ENCODE measurements around the gene RORC. TPM values are rescaled to one million over a fixed set of nuclear protein-coding genes. Genes with fewer than 3 reads are reported as not detected.

The RORC gene
- total RNA-seq, 1 experiment from 2014 or later = 1.3 TPM

GRCh38 chr1:151867765-151868411 is 36.3 kb upstream of the RORC start:
- ChIA-PET CTCF (no interaction called here), RAD21 (ENCODE audit: low non-redundant PET in 1 of 2, low total read pairs in 2 of 2, uncharacterized antibody in 2 of 2, unreplicated experiment in 2 of 2) (no interaction called here), POLR2A (no interaction called here)
- intact Hi-C loops (cut with micrococcal nuclease) = no loop called here
- Histone ChIP-seq H3K79me2 (ENCODE audit: insufficient read depth, low read length) (no peaks in the 10 kb centered on the region), H2AFZ (ENCODE audit: low read depth, low read length, poor library complexity, severe bottlenecking) (no peak overlapping the region), H3K4me3 (replicated peaks in 1 of 2; ENCODE audit: low read depth in 1 of 2, low read length in 2 of 2) (no peak overlapping the region), H3K4me2 (ENCODE audit: low read length) (no peak overlapping the region), H3K36me3 (ENCODE audit: control insufficient read depth in 1 of 2, insufficient read depth in 2 of 2, low read length in 2 of 2) (no peaks in the 10 kb centered on the region), H3K9me2 (ENCODE audit: insufficient read depth) (no peaks in the 10 kb centered on the region), H4K20me1 (ENCODE audit: insufficient read depth) (no peaks in the 10 kb centered on the region), H3K4me1 (ENCODE audit: control insufficient read depth in 1 of 2, insufficient read depth in 2 of 2, low read length in 2 of 2) (peaks cover 0 to 3% of the 10 kb centered on the region in 2 experiments; a peak in 1 of 4 replicates), H3K27me3 (ENCODE audit: insufficient read depth, low read length) (no peaks in the 10 kb centered on the region), H3K9me3 (ENCODE audit: control insufficient read depth in 1 of 2, insufficient read depth in 1 of 2, low read depth in 1 of 2, low read length in 2 of 2) (no peaks in the 10 kb centered on the region), H3K27ac (ENCODE audit: low read depth, low read length) (no peak overlapping the region), H3K9ac (ENCODE audit: low read length) (no peak overlapping the region)
- ATAC-seq (no peak), DNase-seq (ENCODE audit: low read depth, low spot score) (no peak)
- no TSS peak for BruUV-seq (replicated peaks)
- TF ChIP-seq ZFX (IDR thresholded peaks at IDR 0.05) (no peak), SP1 (IDR thresholded peaks at IDR 0.05; ENCODE audit: low read depth) (no peak), CEBPB (IDR thresholded peaks at IDR 0.05; ENCODE audit: low read depth) (no peak), EGR1 (IDR thresholded peaks at IDR 0.05; ENCODE audit: low read depth) (no peak), RAD21 (IDR thresholded peaks at IDR 0.05; ENCODE audit: low read depth) (no peak), JUND (IDR thresholded peaks at IDR 0.05) (no peak), SRF (IDR thresholded peaks at IDR 0.05; ENCODE audit: low read depth) (no peak), CTCF (IDR thresholded peaks at IDR 0.05 in 2 of 3, conservative IDR thresholded peaks at IDR 0.05 in 1 of 3; ENCODE audit: borderline replicate concordance in 1 of 3, insufficient read depth in 1 of 3, low read depth in 2 of 3, low read length in 2 of 3) (no peak), SIN3A (IDR thresholded peaks at IDR 0.05; ENCODE audit: low read depth) (no peak)
- TF ChIP-seq, protein P1, sequence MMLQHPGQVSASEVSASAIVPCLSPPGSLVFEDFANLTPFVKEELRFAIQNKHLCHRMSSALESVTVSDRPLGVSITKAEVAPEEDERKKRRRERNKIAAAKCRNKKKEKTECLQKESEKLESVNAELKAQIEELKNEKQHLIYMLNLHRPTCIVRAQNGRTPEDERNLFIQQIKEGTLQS (IDR thresholded peaks at IDR 0.05) = no peak
- TF ChIP-seq, protein P2, sequence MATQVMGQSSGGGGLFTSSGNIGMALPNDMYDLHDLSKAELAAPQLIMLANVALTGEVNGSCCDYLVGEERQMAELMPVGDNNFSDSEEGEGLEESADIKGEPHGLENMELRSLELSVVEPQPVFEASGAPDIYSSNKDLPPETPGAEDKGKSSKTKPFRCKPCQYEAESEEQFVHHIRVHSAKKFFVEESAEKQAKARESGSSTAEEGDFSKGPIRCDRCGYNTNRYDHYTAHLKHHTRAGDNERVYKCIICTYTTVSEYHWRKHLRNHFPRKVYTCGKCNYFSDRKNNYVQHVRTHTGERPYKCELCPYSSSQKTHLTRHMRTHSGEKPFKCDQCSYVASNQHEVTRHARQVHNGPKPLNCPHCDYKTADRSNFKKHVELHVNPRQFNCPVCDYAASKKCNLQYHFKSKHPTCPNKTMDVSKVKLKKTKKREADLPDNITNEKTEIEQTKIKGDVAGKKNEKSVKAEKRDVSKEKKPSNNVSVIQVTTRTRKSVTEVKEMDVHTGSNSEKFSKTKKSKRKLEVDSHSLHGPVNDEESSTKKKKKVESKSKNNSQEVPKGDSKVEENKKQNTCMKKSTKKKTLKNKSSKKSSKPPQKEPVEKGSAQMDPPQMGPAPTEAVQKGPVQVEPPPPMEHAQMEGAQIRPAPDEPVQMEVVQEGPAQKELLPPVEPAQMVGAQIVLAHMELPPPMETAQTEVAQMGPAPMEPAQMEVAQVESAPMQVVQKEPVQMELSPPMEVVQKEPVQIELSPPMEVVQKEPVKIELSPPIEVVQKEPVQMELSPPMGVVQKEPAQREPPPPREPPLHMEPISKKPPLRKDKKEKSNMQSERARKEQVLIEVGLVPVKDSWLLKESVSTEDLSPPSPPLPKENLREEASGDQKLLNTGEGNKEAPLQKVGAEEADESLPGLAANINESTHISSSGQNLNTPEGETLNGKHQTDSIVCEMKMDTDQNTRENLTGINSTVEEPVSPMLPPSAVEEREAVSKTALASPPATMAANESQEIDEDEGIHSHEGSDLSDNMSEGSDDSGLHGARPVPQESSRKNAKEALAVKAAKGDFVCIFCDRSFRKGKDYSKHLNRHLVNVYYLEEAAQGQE (IDR thresholded peaks at IDR 0.05; ENCODE audit: low read depth) = no peak
